GM12891 (cell line): ENCODE data around the gene PLK3.
A peak's percentile ranks its signal among the peaks of the same experiment; 100 is the strongest.

Experiments
- PAX5 ChIP-seq: IDR thresholded peaks from 2 replicates; pipeline ENCODE4 v1.6.1; 2011; ENCODE audit warnings: low read length, moderate library complexity, mild to moderate bottlenecking; ENCODE audit not compliant: insufficient read depth, severe bottlenecking
- POLR2A ChIP-seq: IDR thresholded peaks from 2 replicates; pipeline ENCODE4 v1.6.1; 2011; ENCODE audit warnings: low read depth, low read length, control low read depth
- POLR2AphosphoS5 ChIP-seq: IDR thresholded peaks from 2 replicates; pipeline ENCODE4 v1.6.1; 2011; ENCODE audit warnings: low read depth, low read length, control low read depth
- POU2F2 ChIP-seq: IDR thresholded peaks from 2 replicates; pipeline ENCODE4 v1.6.1; 2011; ENCODE audit warnings: low read depth, mild to moderate bottlenecking, control low read depth, low read length, moderate library complexity
- SPI1 ChIP-seq: IDR thresholded peaks from 2 replicates; pipeline ENCODE4 v1.6.1; 2011; ENCODE audit warnings: low read depth, low read length, control low read depth
- TAF1 ChIP-seq: IDR thresholded peaks from 2 replicates; pipeline ENCODE4 v1.6.1; 2011; ENCODE audit warnings: low read depth, low read length, control low read depth

DNA sequence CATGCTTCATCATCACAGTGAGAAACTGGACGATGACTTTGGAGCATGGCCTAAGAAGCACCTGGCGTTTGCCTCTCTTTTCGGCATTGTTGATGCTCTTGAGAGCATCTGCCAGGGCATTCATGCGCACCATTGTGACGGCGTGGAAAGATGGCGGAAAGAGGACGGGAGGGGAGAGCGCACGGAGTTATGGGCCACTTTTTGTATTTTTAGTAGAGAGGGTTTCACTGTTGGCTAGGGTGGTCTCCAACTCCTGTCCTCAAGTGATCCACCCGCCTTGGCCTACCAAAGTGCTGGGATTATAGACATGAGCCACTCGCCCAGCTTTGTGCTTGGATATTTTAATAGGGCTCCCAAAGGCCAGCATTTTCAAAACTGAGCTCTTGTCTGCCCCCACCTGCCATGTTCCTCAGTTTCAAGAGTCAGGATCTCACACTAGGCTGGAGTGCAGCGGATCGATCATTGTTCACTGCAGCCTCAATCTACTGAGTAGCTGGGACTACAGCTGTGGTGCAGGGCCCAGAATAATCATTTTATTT is 19.5 kb upstream of the PLK3 start:
- peak; percentile 65 for TF ChIP-seq POLR2A
- TF ChIP-seq SPI1 = no peak
- no peak for TF ChIP-seq TAF1
- TF ChIP-seq POLR2AphosphoS5 = peak; percentile 28; the same call in 1 of the 2 replicates
- no peak; the same call in 1 of the 2 replicates for TF ChIP-seq POU2F2
- no peak for TF ChIP-seq PAX5
